ENCODE measurements around the gene PLXNA2.

PLXNA2 gene

GRCh38 chr1:208175508-208175895, 68.7 kb downstream of the PLXNA2 start:
- ChIA-PET POLR2A (ENCODE audit: low non-redundant PET) (no interaction called here), CTCF (no interaction called here)
- H3K27ac ChIP-seq, result no peak overlapping the region
- no peak for DNase-seq (ENCODE audit: low spot score)
- no peak for TF ChIP-seq CTCF (conservative IDR thresholded peaks at IDR 0.05; ENCODE audit: low read depth)

- ChIA-PET CTCF (interaction anchor here (1.0 kb wide), 1 partner anchor 62 kb away, joined by 3 read pairs; no protein-coding TSS in a partner anchor), POLR2A (ENCODE audit: low non-redundant PET) (no interaction called here)
- no peak for DNase-seq (ENCODE audit: low spot score)
- no peak overlapping the region for H3K27ac ChIP-seq
- TF ChIP-seq CTCF (conservative IDR thresholded peaks at IDR 0.05; ENCODE audit: low read depth), result no peak
These were observed 69.3 kb downstream of the PLXNA2 start for GRCh38 chr1:208174731-208175507.

- H3K27ac ChIP-seq, result no peak overlapping the region
- no peak for TF ChIP-seq CTCF (conservative IDR thresholded peaks at IDR 0.05; ENCODE audit: low read depth)
- ChIA-PET CTCF (interaction anchor here (1.0 kb wide), 1 partner anchor 63 kb away, joined by 3 read pairs; no protein-coding TSS in a partner anchor), POLR2A (ENCODE audit: low non-redundant PET) (no interaction called here)
- DNase-seq (ENCODE audit: low spot score), result no peak
These were observed 70.0 kb downstream of the PLXNA2 start for GRCh38 chr1:208174200-208174599.

GRCh38 chr1:208173749-208174148, 70.4 kb downstream of the PLXNA2 start:
- ChIA-PET CTCF (interaction anchor here (0.6 kb wide), 1 partner anchor 69 kb away, joined by 4 read pairs; no protein-coding TSS in a partner anchor), POLR2A (ENCODE audit: low non-redundant PET) (no interaction called here)
- TF ChIP-seq CTCF (conservative IDR thresholded peaks at IDR 0.05; ENCODE audit: low read depth), result no peak
- no peak for DNase-seq (ENCODE audit: low spot score)
- no peak overlapping the region for H3K27ac ChIP-seq

- no peak for DNase-seq (ENCODE audit: low spot score)
- TF ChIP-seq CTCF (conservative IDR thresholded peaks at IDR 0.05; ENCODE audit: low read depth), result no peak
- CTCF ChIA-PET, result interaction anchor here (1.0 to 1.2 kb wide), 2 partner anchors 41 to 151 kb away, joined by 3 read pairs; no protein-coding TSS in a partner anchor
- POLR2A ChIA-PET (ENCODE audit: low non-redundant PET), result no interaction called here
- 0 out of 2 replicates have a peak overlapping the region, but pooled peaks have one; percentile 6 for H3K27ac ChIP-seq
These were observed 71.6 kb downstream of the PLXNA2 start for GRCh38 chr1:208172423-208173145.

GRCh38 chr1:208171616-208172422, 72.4 kb downstream of the PLXNA2 start:
- H3K27ac ChIP-seq, result 0 out of 2 replicates have a peak overlapping the region, but pooled peaks have one; percentile 6
- no peak for TF ChIP-seq CTCF (conservative IDR thresholded peaks at IDR 0.05; ENCODE audit: low read depth)
- POLR2A ChIA-PET (ENCODE audit: low non-redundant PET), result no interaction called here
- DNase-seq (ENCODE audit: low spot score), result no peak
- CTCF ChIA-PET, result interaction anchor here (1.0 to 1.2 kb wide), 2 partner anchors 40 to 150 kb away, joined by 3 read pairs; no protein-coding TSS in a partner anchor

Measured in RWPE1 (cell line).